ENCODE results near the gene ENTREP1.

GRCh38 chr9:69429281-69429680, 104.3 kb downstream of the ENTREP1 start:
- TF ChIP-seq EZH2 (IDR thresholded peaks at IDR 0.05; ENCODE audit: low read depth, unreplicated experiment) (no peak), CTCF (conservative IDR thresholded peaks at IDR 0.05; ENCODE audit: low read depth in 2 of 2) (no peak), POLR2AphosphoS5 (IDR thresholded peaks at IDR 0.05; ENCODE audit: low read depth) (no peak)

Measured in GM23338 (cell line).